K562 (cell line): ENCODE results near the gene TEX101. TPM values are rescaled to one million over a fixed set of nuclear protein-coding genes. Genes with fewer than 3 reads are reported as not detected.

ENCODE experiments used
- CHD4 ChIP-seq: fragments of 200-600 bp; sonication (generic); IDR thresholded peaks from 3 replicates; pipeline ENCODE4 v1.6.1; 2012; ENCODE audit warnings: low read depth, mild to moderate bottlenecking, mixed read lengths, low read length, inconsistent platforms; ENCODE audit not compliant: insufficient read depth, insufficient replicate concordance, poor library complexity, severe bottlenecking
- CXXC5 ChIP-seq: fragments of 250-450 bp; sonication (Bioruptor Pico); IDR thresholded peaks from 2 replicates; pipeline ENCODE4 v1.8.0; 2022; ENCODE audit warnings: inconsistent platforms, mild to moderate bottlenecking, moderate library complexity
- HDAC8 ChIP-seq: fragments of 450-650 bp; IDR thresholded peaks from 2 replicates; pipeline ENCODE4 v1.6.1; 2016; ENCODE audit warnings: mild to moderate bottlenecking, missing genetic modification characterization, moderate library complexity, missing compliant biosample characterization
- HIVEP1 ChIP-seq: fragments of 250-450 bp; sonication (Bioruptor Pico); IDR thresholded peaks from 2 replicates; pipeline ENCODE4 v1.4.0; 2020; ENCODE audit warnings: mild to moderate bottlenecking
- MEF2D ChIP-seq: conservative IDR thresholded peaks from 2 replicates; pipeline ENCODE4 v1.6.1; 2016; ENCODE audit warnings: low read depth, missing genetic modification characterization, missing compliant biosample characterization
- NCOA1 ChIP-seq: fragments of 450-650 bp; IDR thresholded peaks from 2 replicates; pipeline ENCODE4 v1.6.1; 2016; ENCODE audit warnings: low read depth
- NFE2L1 ChIP-seq: fragments of 450-650 bp; IDR thresholded peaks from 2 replicates; pipeline ENCODE4 v1.6.1; 2016; ENCODE audit warnings: missing genetic modification characterization, low read depth, mild to moderate bottlenecking, missing compliant biosample characterization, moderate library complexity, borderline replicate concordance
- NR2C1 ChIP-seq, 2 experiments: fragments of 450-650 bp; IDR thresholded peaks; 2 replicates each; pipeline ENCODE4 v1.6.1; 2017; ENCODE audit warnings: mild to moderate bottlenecking in 2 of 2, antibody characterized with exemption in 1 of 2, inconsistent platforms in 1 of 2, missing compliant biosample characterization in 1 of 2, missing genetic modification characterization in 1 of 2
- NR4A1 ChIP-seq, 2 experiments: fragments of 250-450 bp in 1 of 2; fragments of 450-650 bp in 1 of 2; sonication (Bioruptor Pico) in 1 of 2; IDR thresholded peaks; 2 replicates each; pipeline versions ENCODE4 v1.4.0 to v1.6.1; 2016 to 2020; ENCODE audit warnings: mild to moderate bottlenecking in 2 of 2, missing compliant biosample characterization in 1 of 2, missing genetic modification characterization in 1 of 2, moderate library complexity in 1 of 2
- POU5F1 ChIP-seq: fragments of 150-350 bp; IDR thresholded peaks from 2 replicates; pipeline ENCODE4 v1.6.1; 2014; ENCODE audit warnings: borderline replicate concordance, low read length, low read depth, mild to moderate bottlenecking; ENCODE audit not compliant: partially characterized antibody
- RAD51 ChIP-seq: fragments of 450-650 bp; IDR thresholded peaks from 2 replicates; pipeline ENCODE4 v1.7.1; 2016; ENCODE audit warnings: low read depth, mild to moderate bottlenecking, borderline replicate concordance
- RBM25 ChIP-seq: fragments of 200-400 bp; formaldehyde crosslinking; IDR thresholded peaks from 2 replicates; pipeline ENCODE4 v1.6.1; 2018; ENCODE audit warnings: low read length, low read depth, moderate library complexity; ENCODE audit not compliant: severe bottlenecking
- SMAD4 ChIP-seq: fragments of 250-450 bp; sonication (Bioruptor Pico); conservative IDR thresholded peaks from 2 replicates; pipeline ENCODE4 v1.8.0; 2021; ENCODE audit warnings: inconsistent platforms, mild to moderate bottlenecking, moderate library complexity
- SOX6 ChIP-seq: fragments of 450-650 bp; IDR thresholded peaks from 2 replicates; pipeline ENCODE4 v1.6.1; 2014; ENCODE audit warnings: mild to moderate bottlenecking
- ZBTB1 ChIP-seq: sonication (generic); formaldehyde crosslinking; IDR thresholded peaks from 2 replicates; pipeline ENCODE4 v1.8.1; 2023; ENCODE audit warnings: missing genetic modification reagents, low read depth, mild to moderate bottlenecking, borderline replicate concordance
- ZNF324 ChIP-seq: fragments of 250-450 bp; sonication (Bioruptor Pico); IDR thresholded peaks from 2 replicates; pipeline ENCODE4 v1.4.0; 2020; ENCODE audit warnings: mild to moderate bottlenecking
- ZNF699 ChIP-seq: fragments of 250-450 bp; sonication (Bioruptor Pico); IDR thresholded peaks from 2 replicates; pipeline ENCODE4 v1.8.0; 2021; ENCODE audit warnings: mild to moderate bottlenecking, moderate library complexity; ENCODE audit not compliant: insufficient replicate concordance
- polyA plus RNA-seq, 8 experiments: library from polyadenylated mRNA; depleted of rRNA in 4 of 8; stranded (reverse) in 5 of 8; unstranded in 3 of 8; fragments of >200 nt; fragmentation: Nextera tagmentation in 2 of 8; fragmentation: Illumina TruSeq in 1 of 8; extraction: Ambion mirVana in 2 of 8; extraction: Trizol in 1 of 8; gene quantifications; 2 replicates each; pipeline versions ENCODE4 v1.2.1 to v1.2.3, GENCODE V29; 2011 to 2014; ENCODE audit warnings: inconsistent platforms in 1 of 8, missing spikeins in 1 of 8
- total RNA-seq, 7 experiments: library from RNA; depleted of rRNA in 6 of 7; stranded (reverse); fragments of >200 nt in 6 of 7; fragmentation: Illumina TruSeq in 2 of 7; extraction: Trizol in 2 of 7; gene quantifications; 2 replicates each; pipeline versions ENCODE4 v1.2.1 to v1.2.3, GENCODE V29; 2011 to 2021; ENCODE audit warnings: low replicate concordance in 1 of 7
- TF ChIP-seq, protein P1 (sequence below): fragments of 250-450 bp; sonication (Bioruptor Pico); IDR thresholded peaks from 2 replicates; pipeline ENCODE4 v1.4.0; 2020; ENCODE audit warnings: mild to moderate bottlenecking
- TF ChIP-seq, protein P2 (sequence below): fragments of 450-650 bp; formaldehyde crosslinking; IDR thresholded peaks from 2 replicates; pipeline ENCODE4 v1.4.0; 2020; ENCODE audit warnings: mild to moderate bottlenecking, moderate library complexity
- TF ChIP-seq, protein P3 (sequence below): fragments of 200-800 bp; sonication (Bioruptor generic); IDR thresholded peaks from 2 replicates; pipeline ENCODE4 v1.6.1; 2017; ENCODE audit warnings: missing genetic modification characterization, missing compliant biosample characterization
- TF ChIP-seq, protein P4 (sequence below): fragments of 450-650 bp; IDR thresholded peaks from 2 replicates; pipeline ENCODE4 v1.6.1; 2016; ENCODE audit warnings: missing biosample characterization, missing genetic modification characterization

Gene TEX101
- total and polyA plus RNA-seq, 9 of the 15 experiments (the other 6 are each of a cell fraction or from before 2014, with no cell fraction given), result 0.10 to 0.36 (median 0.14) TPM; not detected in 6

DNA sequence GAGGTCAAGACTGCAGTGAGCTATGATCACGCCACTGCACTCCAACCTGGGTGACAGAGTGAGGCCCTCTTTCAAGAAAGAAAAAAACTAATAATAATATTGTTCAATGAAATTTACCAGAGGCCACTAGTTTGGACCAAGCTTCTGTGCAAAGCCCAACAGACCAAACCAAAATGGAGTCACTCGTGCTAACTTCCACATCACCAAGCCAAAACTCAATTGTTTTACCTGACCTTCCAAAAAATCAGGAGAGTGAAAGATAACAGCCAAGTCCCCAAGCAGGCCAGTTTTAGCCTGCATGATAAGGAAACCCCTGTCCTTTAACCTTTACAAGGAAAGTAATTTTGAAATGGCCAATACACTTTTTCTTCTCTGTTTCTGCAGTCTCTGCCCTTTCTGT is 30.7 kb downstream of the TEX101 start (continued):
- TF ChIP-seq MEF2D (peak; percentile 85), RAD51 (no peak), ZNF324 (no peak), ZBTB1 (CRISPR knock-in tag) (no peak), NCOA1 (no peak), SOX6 (no peak), NFE2L1 (tag) (peak; percentile 57; the same call in 1 of the 2 replicates), NR4A1 (CRISPR knock-in tag; IDR thresholded peaks at IDR 0.05) (no peak), NR4A1 (tag; IDR thresholded peaks at IDR 0.05) (peak; percentile 97), POU5F1 (no peak), NR2C1 (IDR thresholded peaks at IDR 0.05) (no peak), NR2C1 (tag; IDR thresholded peaks at IDR 0.05) (peak; percentile 87), HDAC8 (tag) (peak; percentile 68; the same call in 1 of the 2 replicates), RBM25 (no peak), HIVEP1 (CRISPR knock-in tag) (0 out of 2 replicates have a peak, but pooled peaks have one; percentile 48), ZNF699 (CRISPR knock-in tag) (no peak), CXXC5 (CRISPR knock-in tag) (peak; percentile 74), SMAD4 (CRISPR knock-in tag) (peak; percentile 89), CHD4 (no peak)
- TF ChIP-seq, protein P1, sequence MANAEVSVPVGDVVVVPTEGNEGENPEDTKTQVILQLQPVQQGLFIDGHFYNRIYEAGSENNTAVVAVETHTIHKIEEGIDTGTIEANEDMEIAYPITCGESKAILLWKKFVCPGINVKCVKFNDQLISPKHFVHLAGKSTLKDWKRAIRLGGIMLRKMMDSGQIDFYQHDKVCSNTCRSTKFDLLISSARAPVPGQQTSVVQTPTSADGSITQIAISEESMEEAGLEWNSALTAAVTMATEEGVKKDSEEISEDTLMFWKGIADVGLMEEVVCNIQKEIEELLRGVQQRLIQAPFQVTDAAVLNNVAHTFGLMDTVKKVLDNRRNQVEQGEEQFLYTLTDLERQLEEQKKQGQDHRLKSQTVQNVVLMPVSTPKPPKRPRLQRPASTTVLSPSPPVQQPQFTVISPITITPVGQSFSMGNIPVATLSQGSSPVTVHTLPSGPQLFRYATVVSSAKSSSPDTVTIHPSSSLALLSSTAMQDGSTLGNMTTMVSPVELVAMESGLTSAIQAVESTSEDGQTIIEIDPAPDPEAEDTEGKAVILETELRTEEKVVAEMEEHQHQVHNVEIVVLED (CRISPR knock-in tag), result 0 out of 2 replicates have a peak, but pooled peaks have one; percentile 15
- TF ChIP-seq, protein P2, sequence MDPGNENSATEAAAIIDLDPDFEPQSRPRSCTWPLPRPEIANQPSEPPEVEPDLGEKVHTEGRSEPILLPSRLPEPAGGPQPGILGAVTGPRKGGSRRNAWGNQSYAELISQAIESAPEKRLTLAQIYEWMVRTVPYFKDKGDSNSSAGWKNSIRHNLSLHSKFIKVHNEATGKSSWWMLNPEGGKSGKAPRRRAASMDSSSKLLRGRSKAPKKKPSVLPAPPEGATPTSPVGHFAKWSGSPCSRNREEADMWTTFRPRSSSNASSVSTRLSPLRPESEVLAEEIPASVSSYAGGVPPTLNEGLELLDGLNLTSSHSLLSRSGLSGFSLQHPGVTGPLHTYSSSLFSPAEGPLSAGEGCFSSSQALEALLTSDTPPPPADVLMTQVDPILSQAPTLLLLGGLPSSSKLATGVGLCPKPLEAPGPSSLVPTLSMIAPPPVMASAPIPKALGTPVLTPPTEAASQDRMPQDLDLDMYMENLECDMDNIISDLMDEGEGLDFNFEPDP, result no peak
- TF ChIP-seq, protein P3, sequence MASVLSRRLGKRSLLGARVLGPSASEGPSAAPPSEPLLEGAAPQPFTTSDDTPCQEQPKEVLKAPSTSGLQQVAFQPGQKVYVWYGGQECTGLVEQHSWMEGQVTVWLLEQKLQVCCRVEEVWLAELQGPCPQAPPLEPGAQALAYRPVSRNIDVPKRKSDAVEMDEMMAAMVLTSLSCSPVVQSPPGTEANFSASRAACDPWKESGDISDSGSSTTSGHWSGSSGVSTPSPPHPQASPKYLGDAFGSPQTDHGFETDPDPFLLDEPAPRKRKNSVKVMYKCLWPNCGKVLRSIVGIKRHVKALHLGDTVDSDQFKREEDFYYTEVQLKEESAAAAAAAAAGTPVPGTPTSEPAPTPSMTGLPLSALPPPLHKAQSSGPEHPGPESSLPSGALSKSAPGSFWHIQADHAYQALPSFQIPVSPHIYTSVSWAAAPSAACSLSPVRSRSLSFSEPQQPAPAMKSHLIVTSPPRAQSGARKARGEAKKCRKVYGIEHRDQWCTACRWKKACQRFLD (CRISPR knock-in tag), result peak; percentile 58; the same call in 1 of the 2 replicates
- TF ChIP-seq, protein P4, sequence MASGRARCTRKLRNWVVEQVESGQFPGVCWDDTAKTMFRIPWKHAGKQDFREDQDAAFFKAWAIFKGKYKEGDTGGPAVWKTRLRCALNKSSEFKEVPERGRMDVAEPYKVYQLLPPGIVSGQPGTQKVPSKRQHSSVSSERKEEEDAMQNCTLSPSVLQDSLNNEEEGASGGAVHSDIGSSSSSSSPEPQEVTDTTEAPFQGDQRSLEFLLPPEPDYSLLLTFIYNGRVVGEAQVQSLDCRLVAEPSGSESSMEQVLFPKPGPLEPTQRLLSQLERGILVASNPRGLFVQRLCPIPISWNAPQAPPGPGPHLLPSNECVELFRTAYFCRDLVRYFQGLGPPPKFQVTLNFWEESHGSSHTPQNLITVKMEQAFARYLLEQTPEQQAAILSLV, result peak; percentile 65; the same call in 1 of the 2 replicates
